CD8-positive, alpha-beta memory T cell (primary cell): ENCODE results near the gene ZNF90. TPM values are rescaled to one million over a fixed set of nuclear protein-coding genes. Genes with fewer than 3 reads are reported as not detected.
"Not testable (repeated sequence)": the region's sequence is repeated elsewhere in the genome, so short reads cannot be mapped to it uniquely, and the experiment has no call there.

ENCODE experiments used
- CTCF ChIA-PET: fragments of 350-600 bp; sonication (Branson Sonifier 250); formaldehyde crosslinking; loops from one replicate; lab custom pipeline; 2021; ENCODE audit warnings: antibody characterized with exemption; lab: Charles Lee
- POLR2A ChIA-PET: fragments of 350-600 bp; sonication (Branson Sonifier 250); formaldehyde crosslinking; loops from one replicate; lab custom pipeline; 2021; ENCODE audit warnings: antibody characterized with exemption; lab: Charles Lee
- DNase-seq, 5 donors: peaks; one replicate each; pipeline versions ENCODE4 v3.0.0 to v3.0.0-alpha.2; 2020 to 2022; ENCODE audit warnings: mixed read lengths in 1 of 5
- H3K27ac ChIP-seq: one replicate; pipeline ENCODE4 v1.7.0; 2013; ENCODE audit warnings: low read depth, mild to moderate bottlenecking, low read length, moderate library complexity
- H3K27me3 ChIP-seq: 2 replicates; pipeline ENCODE4 v1.7.0; 2013; ENCODE audit warnings: low read length, mild to moderate bottlenecking; ENCODE audit not compliant: insufficient read depth, poor library complexity, severe bottlenecking
- H3K36me3 ChIP-seq: 2 replicates; pipeline ENCODE4 v1.7.0; 2013; ENCODE audit warnings: mild to moderate bottlenecking, low read length, moderate library complexity; ENCODE audit not compliant: insufficient read depth
- H3K4me1 ChIP-seq: 2 replicates; pipeline ENCODE4 v1.7.0; 2013; ENCODE audit warnings: mild to moderate bottlenecking, low read length, moderate library complexity; ENCODE audit not compliant: insufficient read depth
- H3K4me3 ChIP-seq: 2 replicates; pipeline ENCODE4 v1.7.0; 2013; ENCODE audit warnings: mild to moderate bottlenecking, low read length
- H3K9me3 ChIP-seq: 2 replicates; pipeline ENCODE4 v1.7.0; 2013; ENCODE audit warnings: mild to moderate bottlenecking, low read length
- H3K27ac Mint-ChIP-seq, 8 donors: one replicate each; pipeline ENCODE4 v1.8.0; 2020 to 2021; ENCODE audit warnings: mixed read lengths in 8 of 8, mild to moderate bottlenecking in 6 of 8, inconsistent platforms in 3 of 8, moderate library complexity in 3 of 8
- H3K27me3 Mint-ChIP-seq, 2 donors: one replicate each; pipeline ENCODE4 v1.8.0; 2020 to 2021; ENCODE audit warnings: mixed read lengths in 2 of 2, mild to moderate bottlenecking in 1 of 2, moderate library complexity in 1 of 2
- H3K36me3 Mint-ChIP-seq, 3 donors: one replicate each; pipeline ENCODE4 v1.8.0; 2020 to 2021; ENCODE audit warnings: mixed read lengths in 3 of 3, inconsistent platforms in 1 of 3, mild to moderate bottlenecking in 1 of 3
- H3K4me1 Mint-ChIP-seq, 3 donors: one replicate each; pipeline ENCODE4 v1.8.0; 2020 to 2021; ENCODE audit warnings: mixed read lengths in 3 of 3, inconsistent platforms in 1 of 3, mild to moderate bottlenecking in 1 of 3
- H3K4me3 Mint-ChIP-seq, 7 donors: one replicate each; pipeline ENCODE4 v1.8.0; 2020 to 2021; ENCODE audit warnings: mixed read lengths in 7 of 7, mild to moderate bottlenecking in 6 of 7, moderate library complexity in 4 of 7, inconsistent platforms in 2 of 7
- H3K9me3 Mint-ChIP-seq, 5 donors: one replicate each; pipeline ENCODE4 v1.8.0; 2020 to 2022; ENCODE audit warnings: mixed read lengths in 5 of 5, mild to moderate bottlenecking in 3 of 5, moderate library complexity in 2 of 5, inconsistent platforms in 1 of 5
- polyA plus RNA-seq: library from polyadenylated mRNA; unstranded; fragments of 300-500 nt; fragmentation: Illumina TruSeq; gene quantifications from one replicate; pipeline ENCODE4 v1.2.3, GENCODE V29; 2021
- total RNA-seq, 2 experiments: library from RNA; stranded (reverse); gene quantifications; one replicate each; pipeline ENCODE4 v1.2.3, GENCODE V29; 2021

The ZNF90 gene
- total and polyA plus RNA-seq, 3 experiments from 2014 or later, result 1.8 to 12.8 (median 11.9) TPM

DNA sequence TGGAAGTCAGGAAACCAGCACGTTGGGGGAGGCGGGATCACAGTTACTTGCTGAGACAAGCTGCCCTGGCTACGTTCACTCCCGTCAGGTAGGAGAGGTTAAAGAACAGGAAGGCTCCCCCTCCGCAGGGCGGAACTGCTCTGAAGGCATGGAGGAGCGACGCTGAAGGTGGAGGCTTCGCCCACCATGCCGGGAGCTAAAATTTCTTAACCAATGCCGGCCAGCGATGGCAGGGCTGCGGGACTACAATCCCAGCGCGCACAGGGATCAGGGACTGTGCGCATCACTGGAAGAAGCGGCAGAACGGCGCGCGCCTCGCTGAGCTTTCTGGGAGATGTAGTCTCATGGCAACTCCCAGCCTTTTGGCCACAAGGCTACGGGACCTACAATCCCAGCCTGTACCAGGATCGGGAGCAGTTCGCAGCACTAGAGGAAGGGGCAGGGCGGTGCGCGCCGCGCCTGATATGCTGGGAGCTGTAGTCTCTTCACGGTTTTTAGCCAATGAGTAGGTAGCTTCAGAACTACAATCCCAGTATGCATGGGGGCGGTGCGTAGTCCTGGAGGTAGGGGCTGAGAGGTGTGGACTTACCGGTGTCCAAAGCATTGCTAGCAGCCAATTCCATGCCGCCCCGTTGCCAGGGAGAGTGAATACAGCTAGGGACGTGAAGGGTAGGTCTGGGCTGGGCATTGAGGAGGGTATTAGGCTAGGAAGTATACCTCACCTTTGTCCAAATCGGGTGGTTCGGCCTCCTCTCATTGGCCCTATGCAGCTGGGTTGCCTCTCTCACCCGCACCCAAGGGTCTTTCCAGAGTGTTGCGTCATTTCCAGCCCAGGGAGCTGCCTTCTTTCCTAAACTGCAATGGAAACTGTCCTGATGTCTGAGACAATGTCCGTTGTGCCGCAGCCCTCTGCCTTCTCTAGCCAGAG is 25.7 kb upstream of the ZNF90 start:
- H3K27ac ChIP-seq, result peak overlapping the region; percentile 17

GRCh38 chr19:20058738-20059137 is 19.1 kb upstream of the ZNF90 start:
- H3K27ac Mint-ChIP-seq, H3K4me3 Mint-ChIP-seq, H3K4me3 ChIP-seq, CTCF ChIA-PET, H3K4me1 Mint-ChIP-seq, POLR2A ChIA-PET, H3K9me3 ChIP-seq, H3K27me3 ChIP-seq, H3K36me3 ChIP-seq, H3K9me3 Mint-ChIP-seq, H3K4me1 ChIP-seq, H3K36me3 Mint-ChIP-seq, DNase-seq, H3K27ac ChIP-seq: not testable (repeated sequence)
- H3K27me3 Mint-ChIP-seq, result peaks cover 6 to 27% of the 10 kb centered on the region in 2 donors

More for the DNA sequence above, 25.7 kb upstream of the ZNF90 start:
- Mint-ChIP-seq H3K27me3 (peaks cover 6 to 8% of the 10 kb centered on the region in 2 donors), H3K4me3 (peak overlapping the region; percentile 98 to 100 (median 99)), H3K9me3 (no peaks in the 10 kb centered on the region), H3K4me1 (peaks cover 13 to 18% (median 15%) of the 10 kb centered on the region in 3 donors), H3K27ac (peak overlapping the region; percentile 62 to 96 (median 94)), H3K36me3 (peaks cover 0 to 8% (median 0%) of the 10 kb centered on the region in 3 donors)
- ChIA-PET POLR2A (interaction anchor here (1.2 to 1.9 kb wide), 4 partner anchors 13 to 230 kb away, joined by 3 to 20 read pairs (median 10); partner anchors contain the start of genes ZNF486, ZNF506, ZNF682 and ZNF90), CTCF (interaction anchor here (0.9 to 1.1 kb wide), 3 partner anchors 16 to 185 kb away, joined by 3 to 4 read pairs (median 3); partner anchors contain the start of gene ZNF90)
- peak overlapping the region; percentile 80 for H3K4me3 ChIP-seq
- H3K36me3 ChIP-seq, result no peaks in the 10 kb centered on the region
- H3K27me3 ChIP-seq, result no peaks in the 10 kb centered on the region
- H3K9me3 ChIP-seq, result no peaks in the 10 kb centered on the region
- peak; percentile 24 to 70 (median 43) for DNase-seq
- peaks cover 8% of the 10 kb centered on the region for H3K4me1 ChIP-seq

- no peak overlapping the region for H3K4me3 ChIP-seq
- Mint-ChIP-seq H3K36me3 (no peaks in the 10 kb centered on the region), H3K27ac (no peak overlapping the region), H3K4me3 (no peak overlapping the region), H3K27me3 (peaks cover 6 to 27% of the 10 kb centered on the region in 2 donors), H3K4me1 (no peaks in the 10 kb centered on the region), H3K9me3 (no peaks in the 10 kb centered on the region)
- H3K9me3 ChIP-seq, result no peaks in the 10 kb centered on the region
- H3K36me3 ChIP-seq, result no peaks in the 10 kb centered on the region
- H3K4me1 ChIP-seq, result no peaks in the 10 kb centered on the region
- ChIA-PET POLR2A (no interaction called here), CTCF (no interaction called here)
- no peak overlapping the region for H3K27ac ChIP-seq
- DNase-seq, result no peak
- H3K27me3 ChIP-seq, result no peaks in the 10 kb centered on the region
Measured at GRCh38 chr19:20060282-20060681, 17.5 kb upstream of the ZNF90 start.

- Mint-ChIP-seq H3K27me3 (peaks cover 2 to 26% of the 10 kb centered on the region in 2 donors), H3K27ac (no peak overlapping the region), H3K4me1 (no peaks in the 10 kb centered on the region), H3K36me3 (peaks cover 0 to 11% (median 0%) of the 10 kb centered on the region in 3 donors), H3K4me3 (no peak overlapping the region), H3K9me3 (peaks cover 0 to 2% (median 0%) of the 10 kb centered on the region in 5 donors)
- H3K4me3 ChIP-seq, result no peak overlapping the region
- H3K27ac ChIP-seq, result no peak overlapping the region
- no peak for DNase-seq
- no peaks in the 10 kb centered on the region for H3K36me3 ChIP-seq
- no peaks in the 10 kb centered on the region for H3K9me3 ChIP-seq
- H3K27me3 ChIP-seq, result peaks cover 7% of the 10 kb centered on the region
- H3K4me1 ChIP-seq, result no peaks in the 10 kb centered on the region
- CTCF ChIA-PET, result no interaction called here
- POLR2A ChIA-PET, result no interaction called here
Measured at GRCh38 chr19:20066861-20067260, 10.9 kb upstream of the ZNF90 start.

GRCh38 chr19:20067943-20068342 is 9.9 kb upstream of the ZNF90 start:
- H3K4me3 ChIP-seq, result no peak overlapping the region
- H3K36me3 Mint-ChIP-seq, result peaks cover 0 to 11% (median 0%) of the 10 kb centered on the region in 3 donors
- ChIA-PET POLR2A (no interaction called here), CTCF (interaction anchor here (1.0 kb wide), 1 partner anchor 15 kb away, joined by 3 read pairs; no protein-coding TSS in a partner anchor)
- H3K27ac ChIP-seq, result no peak overlapping the region
- no peaks in the 10 kb centered on the region for H3K36me3 ChIP-seq
- no peak for DNase-seq
- peaks cover 0 to 2% (median 0%) of the 10 kb centered on the region in 5 donors for H3K9me3 Mint-ChIP-seq
- H3K27me3 Mint-ChIP-seq, result peaks cover 2 to 26% of the 10 kb centered on the region in 2 donors
- no peak overlapping the region for H3K27ac Mint-ChIP-seq
- H3K4me1 Mint-ChIP-seq, result no peaks in the 10 kb centered on the region
- H3K4me1 ChIP-seq, result no peaks in the 10 kb centered on the region
- peaks cover 7% of the 10 kb centered on the region for H3K27me3 ChIP-seq
- no peaks in the 10 kb centered on the region for H3K9me3 ChIP-seq
- H3K4me3 Mint-ChIP-seq, result no peak overlapping the region

DNA sequence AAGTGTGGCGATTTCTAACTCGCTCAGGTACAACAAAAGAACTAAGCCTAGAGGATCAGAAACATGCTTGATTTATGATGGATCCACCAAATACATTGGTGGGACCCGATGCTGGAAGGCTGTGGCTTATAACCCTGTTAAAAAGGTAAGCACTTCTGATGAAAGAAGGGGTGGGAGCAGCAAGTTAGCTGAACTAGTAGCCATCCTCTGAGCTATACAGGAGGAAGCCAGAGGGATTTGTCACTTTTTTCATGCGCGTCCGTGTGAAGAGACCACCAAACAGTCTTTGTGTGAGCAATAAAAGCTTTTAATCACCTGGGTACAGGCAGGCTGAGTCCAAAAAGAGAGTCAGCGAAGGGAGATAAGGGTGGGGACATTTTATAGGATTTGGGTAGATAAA is 9.2 kb upstream of the ZNF90 start:
- H3K27me3 ChIP-seq, H3K36me3 ChIP-seq, H3K4me1 ChIP-seq, DNase-seq, POLR2A ChIA-PET, H3K4me3 Mint-ChIP-seq, H3K27ac ChIP-seq, H3K4me3 ChIP-seq, H3K9me3 Mint-ChIP-seq, H3K27ac Mint-ChIP-seq, H3K4me1 Mint-ChIP-seq, H3K9me3 ChIP-seq: not testable (repeated sequence)
- Mint-ChIP-seq H3K36me3 (peaks cover 0 to 11% (median 0%) of the 10 kb centered on the region in 3 donors), H3K27me3 (peaks cover 2 to 26% of the 10 kb centered on the region in 2 donors)
- CTCF ChIA-PET, result interaction anchor here (0.7 to 1.0 kb wide), 2 partner anchors 16 to 469 kb away, joined by 3 read pairs; no protein-coding TSS in a partner anchor

DNA sequence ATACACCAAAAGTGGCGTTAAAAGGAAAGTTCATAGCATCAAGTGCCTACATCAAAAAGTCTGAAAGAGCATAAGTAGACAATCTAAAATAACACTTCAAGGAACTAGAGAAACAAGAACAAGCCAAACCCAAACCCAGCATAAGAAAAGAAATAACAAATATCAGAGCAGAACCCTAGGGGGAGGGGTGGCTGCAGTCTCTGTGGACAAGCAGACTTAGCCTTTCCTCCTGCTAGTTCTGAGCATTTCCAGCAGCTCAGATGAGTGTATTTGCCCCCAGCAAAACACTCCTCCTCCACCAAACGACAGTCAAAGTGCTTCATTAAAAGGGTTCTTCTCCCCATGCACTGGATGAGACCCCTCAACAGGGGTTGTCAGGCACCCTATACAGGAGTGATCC is 7.1 kb upstream of the ZNF90 start:
- peaks cover 0 to 11% (median 0%) of the 10 kb centered on the region in 3 donors for H3K36me3 Mint-ChIP-seq
- POLR2A ChIA-PET, result no interaction called here
- no peak overlapping the region for H3K27ac Mint-ChIP-seq
- H3K4me1 Mint-ChIP-seq, result no peaks in the 10 kb centered on the region
- H3K4me3 Mint-ChIP-seq, result no peak overlapping the region
- peaks cover 0 to 2% (median 0%) of the 10 kb centered on the region in 5 donors for H3K9me3 Mint-ChIP-seq
- H3K4me3 ChIP-seq, result no peak overlapping the region
- H3K27ac ChIP-seq, result no peak overlapping the region
- CTCF ChIA-PET, result no interaction called here
- H3K36me3 ChIP-seq, result no peaks in the 10 kb centered on the region
- no peak for DNase-seq
- H3K27me3 Mint-ChIP-seq, result peaks cover 2 to 26% of the 10 kb centered on the region in 2 donors
- H3K9me3 ChIP-seq, result no peaks in the 10 kb centered on the region
- no peaks in the 10 kb centered on the region for H3K4me1 ChIP-seq
- H3K27me3 ChIP-seq, result peaks cover 7% of the 10 kb centered on the region

GRCh38 chr19:20072936-20073335 is 4.9 kb upstream of the ZNF90 start:
- no peak overlapping the region for H3K27ac Mint-ChIP-seq
- peaks cover 4 to 5% (median 5%) of the 10 kb centered on the region in 3 donors for H3K4me1 Mint-ChIP-seq
- H3K27me3 Mint-ChIP-seq, result peaks cover 0 to 9% of the 10 kb centered on the region in 2 donors
- H3K27ac ChIP-seq, result no peak overlapping the region
- no peak overlapping the region for H3K4me3 ChIP-seq
- H3K36me3 ChIP-seq, result no peaks in the 10 kb centered on the region
- H3K4me3 Mint-ChIP-seq, result no peak overlapping the region
- H3K36me3 Mint-ChIP-seq, result peaks cover 0 to 7% (median 2%) of the 10 kb centered on the region in 3 donors
- H3K9me3 Mint-ChIP-seq, result peaks cover 0 to 2% (median 0%) of the 10 kb centered on the region in 5 donors
- no peaks in the 10 kb centered on the region for H3K9me3 ChIP-seq
- POLR2A ChIA-PET, result no interaction called here
- CTCF ChIA-PET, result no interaction called here
- DNase-seq, result no peak
- peaks cover 2% of the 10 kb centered on the region for H3K27me3 ChIP-seq
- H3K4me1 ChIP-seq, result peaks cover 1% of the 10 kb centered on the region
